Liver (tissue), 3 donors: Measurements from ENCODE around the gene CXCL1.

Experiments used
- NR2F2 ChIP-seq: IDR thresholded peaks from 2 replicates; pipeline ENCODE4 v1.6.1; 2016; ENCODE audit warnings: antibody characterized with exemption
- TAF1 ChIP-seq: conservative IDR thresholded peaks from 2 replicates; pipeline ENCODE4 v1.6.1; 2016; ENCODE audit warnings: antibody characterized with exemption, mild to moderate bottlenecking
- TF ChIP-seq, protein P1 (sequence below): fragments of 150-350 bp; IDR thresholded peaks from 2 replicates; pipeline ENCODE4 v1.5.1; 2017; ENCODE audit warnings: improper control_type of control experiment, low read depth, low read length; ENCODE audit not compliant: missing input control
- donor health status: healthy.
- donor health status: healthy.

DNA sequence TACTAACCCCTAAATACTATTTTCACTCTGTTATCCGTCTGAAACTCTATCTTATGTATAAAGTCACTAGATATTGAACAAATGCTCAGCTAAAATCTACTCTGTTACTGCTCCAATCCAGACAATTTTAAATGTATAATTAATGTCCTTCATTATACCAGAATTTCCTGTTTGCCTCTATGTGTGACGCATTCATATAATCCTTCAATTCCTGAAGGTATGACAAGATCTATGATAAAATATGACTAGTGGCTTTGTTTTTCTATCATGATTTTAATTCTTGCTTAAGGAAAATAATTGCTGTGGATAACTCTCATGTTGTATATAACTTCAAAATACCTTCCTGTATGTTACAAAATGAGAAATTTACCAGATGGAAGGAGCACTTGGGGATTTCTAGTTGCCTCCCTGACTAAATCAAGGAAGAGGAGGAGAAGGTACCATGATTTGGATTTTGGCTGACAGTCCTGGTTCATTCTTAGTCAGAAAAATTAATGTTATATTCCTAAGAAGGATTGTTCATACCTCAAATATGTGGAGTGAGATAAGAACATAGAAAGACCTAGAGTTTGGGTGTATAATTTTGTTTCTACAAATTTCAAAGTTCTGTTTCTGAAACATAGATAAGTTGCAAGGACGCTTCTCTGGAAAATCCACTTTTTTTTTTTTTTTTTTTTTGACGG is 27.8 kb upstream of the CXCL1 start:
- TF ChIP-seq TAF1 (no peak), NR2F2 (no peak)
- TF ChIP-seq, protein P1, sequence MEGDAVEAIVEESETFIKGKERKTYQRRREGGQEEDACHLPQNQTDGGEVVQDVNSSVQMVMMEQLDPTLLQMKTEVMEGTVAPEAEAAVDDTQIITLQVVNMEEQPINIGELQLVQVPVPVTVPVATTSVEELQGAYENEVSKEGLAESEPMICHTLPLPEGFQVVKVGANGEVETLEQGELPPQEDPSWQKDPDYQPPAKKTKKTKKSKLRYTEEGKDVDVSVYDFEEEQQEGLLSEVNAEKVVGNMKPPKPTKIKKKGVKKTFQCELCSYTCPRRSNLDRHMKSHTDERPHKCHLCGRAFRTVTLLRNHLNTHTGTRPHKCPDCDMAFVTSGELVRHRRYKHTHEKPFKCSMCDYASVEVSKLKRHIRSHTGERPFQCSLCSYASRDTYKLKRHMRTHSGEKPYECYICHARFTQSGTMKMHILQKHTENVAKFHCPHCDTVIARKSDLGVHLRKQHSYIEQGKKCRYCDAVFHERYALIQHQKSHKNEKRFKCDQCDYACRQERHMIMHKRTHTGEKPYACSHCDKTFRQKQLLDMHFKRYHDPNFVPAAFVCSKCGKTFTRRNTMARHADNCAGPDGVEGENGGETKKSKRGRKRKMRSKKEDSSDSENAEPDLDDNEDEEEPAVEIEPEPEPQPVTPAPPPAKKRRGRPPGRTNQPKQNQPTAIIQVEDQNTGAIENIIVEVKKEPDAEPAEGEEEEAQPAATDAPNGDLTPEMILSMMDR = no peak
